Measurements from ENCODE around the gene LRCH3.

DNA sequence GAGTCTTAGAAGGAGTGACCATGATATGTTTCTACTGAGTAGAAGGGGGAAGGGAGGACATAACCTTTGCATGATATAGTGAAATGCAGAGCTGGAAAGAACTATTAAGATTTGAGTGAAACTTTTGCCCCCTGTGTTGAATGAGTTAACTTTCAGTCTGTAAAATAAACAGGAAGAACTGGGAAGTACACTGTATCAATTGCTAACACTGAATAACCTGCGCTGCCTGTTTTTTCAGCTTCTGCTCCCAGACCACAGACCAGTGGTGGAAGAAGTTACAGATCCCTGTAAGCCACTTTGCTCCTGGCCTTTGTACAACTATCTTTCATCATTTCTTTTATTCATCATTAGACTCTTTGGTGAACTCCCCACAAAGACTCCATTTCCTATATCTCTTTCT lies 3.6 kb upstream of the LRCH3 start:
- TF ChIP-seq POLR2AphosphoS5 (IDR thresholded peaks at IDR 0.05; ENCODE audit: borderline replicate concordance, low read depth, low read length) (no peak), EZH2 (IDR thresholded peaks at IDR 0.05) (no peak), FOXP2 (optimal IDR thresholded peaks at IDR 0.05; ENCODE audit: control extremely low read depth, extremely low read length, insufficient read depth) (no peak)
